ENCODE data around the gene ASAP2.

ASAP2 gene

DNA sequence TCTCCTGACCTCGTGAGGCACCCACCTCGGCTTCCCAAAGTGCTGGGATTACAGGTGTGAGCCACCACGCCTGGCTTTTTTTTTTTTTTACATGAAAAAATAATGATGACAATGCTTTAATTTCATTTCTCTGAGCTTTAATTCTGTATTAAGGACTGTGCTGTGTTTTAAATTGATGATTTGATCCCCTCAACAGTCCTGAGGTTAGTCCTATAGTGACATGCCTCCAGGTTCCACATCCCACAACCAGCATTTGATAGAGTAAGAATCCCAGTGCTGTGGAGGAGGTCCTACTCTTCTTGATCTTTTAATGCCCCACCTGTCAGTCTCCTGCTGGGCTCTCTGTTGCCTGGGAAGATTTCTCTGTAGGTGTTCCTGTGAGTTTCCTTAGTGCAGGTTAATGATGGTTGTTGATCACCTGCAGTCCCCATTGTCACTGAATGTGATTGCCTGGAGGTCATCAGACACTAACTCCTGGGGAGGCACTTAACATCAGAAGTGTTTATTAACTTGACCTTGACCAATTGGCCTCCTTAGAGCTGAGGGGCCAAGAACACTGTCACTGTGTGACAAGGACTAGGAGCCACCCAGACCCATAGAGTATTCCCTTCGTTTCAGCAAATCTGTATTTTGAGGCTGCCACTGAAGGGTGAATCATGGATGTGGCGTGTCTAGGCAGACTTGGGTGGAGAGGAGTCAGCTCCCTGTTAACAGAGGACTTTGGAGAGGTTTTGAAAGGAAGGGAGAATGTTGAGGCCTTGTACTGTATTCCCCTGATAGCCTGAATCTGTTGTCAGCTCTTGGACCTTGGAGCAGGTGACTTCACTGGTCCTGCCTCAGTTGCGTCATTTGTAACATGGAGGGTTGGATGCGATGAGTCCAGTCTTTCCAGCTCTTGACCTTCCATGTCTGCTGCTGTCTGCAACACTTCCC is 11.5 kb downstream of the ASAP2 start:
- FAIRE-seq (no peak), DNase-seq (ENCODE audit: insufficient read length) (no peak)
- TF ChIP-seq POLR2AphosphoS5 (IDR thresholded peaks at IDR 0.05; ENCODE audit: low read depth, low read length) (no peak), TAF1 (IDR thresholded peaks at IDR 0.05; ENCODE audit: borderline replicate concordance, low read depth, low read length) (no peak), POLR2A (IDR thresholded peaks at IDR 0.05; ENCODE audit: low read depth, low read length) (no peak)

DNA sequence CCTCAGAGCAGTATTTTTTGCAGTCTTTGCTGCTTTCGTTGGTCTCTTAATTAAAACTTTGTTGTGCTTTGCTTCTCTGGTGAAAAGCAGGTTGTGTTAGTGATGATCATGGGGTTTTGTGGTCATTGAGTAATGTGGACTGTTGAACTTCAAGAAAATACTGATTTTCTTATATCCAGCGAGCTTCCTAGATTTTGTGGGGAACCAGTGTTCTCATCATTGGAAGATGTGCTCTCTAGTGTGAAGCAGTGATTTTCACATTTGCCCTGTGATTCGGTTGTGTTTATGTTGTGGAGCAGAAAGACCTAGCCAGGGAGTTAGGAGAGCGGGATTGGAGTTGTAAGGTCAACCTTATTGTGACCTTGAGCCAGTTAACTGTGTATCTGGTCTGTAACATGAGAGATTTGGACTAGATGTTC is 12.4 kb downstream of the ASAP2 start:
- FAIRE-seq = no peak
- DNase-seq (ENCODE audit: insufficient read length) = no peak
- no peak for TF ChIP-seq POLR2AphosphoS5 (IDR thresholded peaks at IDR 0.05; ENCODE audit: low read depth, low read length)
- TF ChIP-seq POLR2A (IDR thresholded peaks at IDR 0.05; ENCODE audit: low read depth, low read length) = no peak
- TF ChIP-seq TAF1 (IDR thresholded peaks at IDR 0.05; ENCODE audit: borderline replicate concordance, low read depth, low read length) = no peak

DNA sequence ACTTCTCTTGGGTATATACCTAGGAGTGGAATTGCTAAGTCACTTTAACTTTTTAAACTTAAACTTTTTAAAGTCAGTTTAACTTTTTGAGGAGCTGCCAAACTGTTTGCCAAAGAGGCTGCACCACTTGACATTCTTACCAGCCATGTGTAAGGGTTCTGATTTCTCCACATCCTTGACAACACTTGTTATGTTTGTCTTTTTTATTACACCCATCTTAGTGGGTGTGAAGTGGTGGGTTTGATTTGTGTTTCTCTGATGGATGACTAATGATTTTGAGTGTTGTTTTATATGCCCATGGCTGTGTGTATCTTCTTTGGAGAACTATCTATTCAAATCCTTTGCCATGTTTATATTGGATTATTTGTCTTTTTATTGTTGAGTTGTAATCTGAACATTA is 13.6 kb downstream of the ASAP2 start:
- TF ChIP-seq POLR2A (IDR thresholded peaks at IDR 0.05; ENCODE audit: low read depth, low read length) = no peak
- TF ChIP-seq POLR2AphosphoS5 (IDR thresholded peaks at IDR 0.05; ENCODE audit: low read depth, low read length) = no peak
- TF ChIP-seq TAF1 (IDR thresholded peaks at IDR 0.05; ENCODE audit: borderline replicate concordance, low read depth, low read length) = no peak
- FAIRE-seq (no peak), DNase-seq (ENCODE audit: insufficient read length) (no peak)

DNA sequence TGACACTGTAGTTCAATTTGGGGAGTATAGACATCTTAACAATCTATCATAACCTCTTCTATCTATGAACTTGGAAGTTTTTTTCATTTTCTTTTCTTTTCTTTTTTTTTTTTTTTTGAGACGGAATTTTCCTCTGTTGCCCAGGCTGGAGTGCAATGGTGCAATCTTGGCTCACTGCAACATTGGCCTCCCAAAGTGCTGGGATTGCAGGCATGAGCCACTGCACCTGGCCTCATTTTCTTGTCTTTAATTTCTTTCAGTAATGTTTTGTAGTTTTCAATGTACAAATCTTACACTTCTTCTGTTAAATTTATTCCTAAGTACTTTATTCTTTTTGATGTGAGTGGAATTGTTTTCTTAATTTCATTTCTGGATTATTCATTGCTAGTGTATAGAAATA is 14.6 kb downstream of the ASAP2 start:
- FAIRE-seq (no peak), DNase-seq (ENCODE audit: insufficient read length) (no peak)

DNA sequence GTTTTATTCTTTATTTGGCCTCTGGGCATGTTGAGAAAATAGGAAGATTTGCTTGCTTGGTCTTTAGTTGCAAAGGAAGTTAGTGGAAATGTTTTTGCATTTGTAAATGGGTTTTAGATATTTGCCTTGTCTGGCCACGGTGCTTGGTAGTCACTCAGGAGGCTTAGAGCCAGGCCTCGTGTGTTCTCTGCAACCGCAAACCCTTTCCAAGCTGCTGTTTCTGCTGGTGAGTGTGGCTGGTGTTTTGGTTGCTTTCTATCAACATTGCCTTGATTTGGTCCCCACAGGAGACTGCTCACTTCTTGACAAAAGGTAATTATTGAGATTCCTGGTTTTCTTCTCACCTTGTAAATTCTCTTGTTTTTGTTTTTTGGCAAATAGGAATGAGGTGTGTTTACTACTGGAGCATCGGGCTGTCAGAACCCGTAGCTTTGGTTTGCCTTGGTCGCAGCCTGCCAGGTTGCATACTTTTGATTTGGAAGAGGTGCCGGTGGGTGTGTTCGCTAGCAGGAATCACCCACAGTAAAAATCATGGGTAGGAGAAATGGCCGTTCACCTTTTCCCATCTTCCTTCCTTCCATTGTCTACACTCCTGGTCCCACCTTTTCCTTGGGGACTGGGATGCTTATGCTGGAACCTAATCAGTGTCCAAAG is 15.8 kb downstream of the ASAP2 start:
- TF ChIP-seq POLR2A (IDR thresholded peaks at IDR 0.05; ENCODE audit: low read depth, low read length) (no peak), TAF1 (IDR thresholded peaks at IDR 0.05; ENCODE audit: borderline replicate concordance, low read depth, low read length) (no peak), POLR2AphosphoS5 (IDR thresholded peaks at IDR 0.05; ENCODE audit: low read depth, low read length) (no peak)
- DNase-seq (ENCODE audit: insufficient read length) (no peak), FAIRE-seq (no peak)

More for the DNA sequence above, 14.6 kb downstream of the ASAP2 start:
- TF ChIP-seq TAF1 (IDR thresholded peaks at IDR 0.05; ENCODE audit: borderline replicate concordance, low read depth, low read length) (no peak), POLR2A (IDR thresholded peaks at IDR 0.05; ENCODE audit: low read depth, low read length) (no peak)

DNA sequence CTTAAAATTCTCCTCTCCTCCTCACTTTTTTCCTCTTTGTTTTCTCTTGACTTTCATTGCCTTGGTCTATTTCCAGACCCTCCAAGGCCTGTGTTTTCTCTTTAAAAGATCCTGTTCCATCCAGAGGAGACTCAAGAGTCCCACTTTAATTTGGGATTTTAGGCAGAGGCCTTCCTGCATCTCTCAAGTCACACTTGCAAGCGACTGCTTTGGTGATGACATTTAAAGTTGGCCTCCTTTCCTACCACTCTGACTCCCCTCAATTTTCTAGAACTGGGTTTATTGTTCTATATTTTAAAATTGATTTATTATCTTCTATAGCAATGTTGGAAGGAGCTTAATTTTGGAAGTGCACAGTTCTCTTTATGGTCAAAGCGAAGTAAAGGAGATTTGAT is 16.3 kb downstream of the ASAP2 start:
- no peak for FAIRE-seq
- no peak for DNase-seq (ENCODE audit: insufficient read length)
- TF ChIP-seq POLR2A (IDR thresholded peaks at IDR 0.05; ENCODE audit: low read depth, low read length) (no peak), TAF1 (IDR thresholded peaks at IDR 0.05; ENCODE audit: borderline replicate concordance, low read depth, low read length) (no peak), POLR2AphosphoS5 (IDR thresholded peaks at IDR 0.05; ENCODE audit: low read depth, low read length) (no peak)

DNA sequence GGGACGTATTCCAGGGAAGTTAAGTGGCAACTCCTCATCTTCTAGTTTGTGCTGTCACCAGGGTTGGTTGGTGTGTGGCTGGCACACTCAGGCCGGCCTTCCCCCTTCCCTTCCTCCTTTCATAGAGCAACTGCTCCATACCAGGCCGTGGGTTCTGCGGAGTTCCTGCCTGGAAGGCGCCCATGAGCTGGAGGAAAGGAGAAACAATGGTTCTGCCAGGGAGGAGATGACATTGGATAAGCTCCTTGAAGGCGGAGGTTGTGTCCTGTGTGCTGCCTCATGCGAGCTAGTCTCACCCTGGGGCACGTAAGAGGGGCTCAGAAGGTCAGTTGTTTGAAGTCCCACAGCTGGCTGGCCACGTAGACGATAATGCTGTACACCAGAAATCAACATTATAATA is 19.2 kb downstream of the ASAP2 start:
- TF ChIP-seq POLR2AphosphoS5 (IDR thresholded peaks at IDR 0.05; ENCODE audit: low read depth, low read length) (no peak), POLR2A (IDR thresholded peaks at IDR 0.05; ENCODE audit: low read depth, low read length) (no peak), TAF1 (IDR thresholded peaks at IDR 0.05; ENCODE audit: borderline replicate concordance, low read depth, low read length) (no peak)
- FAIRE-seq (no peak), DNase-seq (ENCODE audit: insufficient read length) (no peak)

DNA sequence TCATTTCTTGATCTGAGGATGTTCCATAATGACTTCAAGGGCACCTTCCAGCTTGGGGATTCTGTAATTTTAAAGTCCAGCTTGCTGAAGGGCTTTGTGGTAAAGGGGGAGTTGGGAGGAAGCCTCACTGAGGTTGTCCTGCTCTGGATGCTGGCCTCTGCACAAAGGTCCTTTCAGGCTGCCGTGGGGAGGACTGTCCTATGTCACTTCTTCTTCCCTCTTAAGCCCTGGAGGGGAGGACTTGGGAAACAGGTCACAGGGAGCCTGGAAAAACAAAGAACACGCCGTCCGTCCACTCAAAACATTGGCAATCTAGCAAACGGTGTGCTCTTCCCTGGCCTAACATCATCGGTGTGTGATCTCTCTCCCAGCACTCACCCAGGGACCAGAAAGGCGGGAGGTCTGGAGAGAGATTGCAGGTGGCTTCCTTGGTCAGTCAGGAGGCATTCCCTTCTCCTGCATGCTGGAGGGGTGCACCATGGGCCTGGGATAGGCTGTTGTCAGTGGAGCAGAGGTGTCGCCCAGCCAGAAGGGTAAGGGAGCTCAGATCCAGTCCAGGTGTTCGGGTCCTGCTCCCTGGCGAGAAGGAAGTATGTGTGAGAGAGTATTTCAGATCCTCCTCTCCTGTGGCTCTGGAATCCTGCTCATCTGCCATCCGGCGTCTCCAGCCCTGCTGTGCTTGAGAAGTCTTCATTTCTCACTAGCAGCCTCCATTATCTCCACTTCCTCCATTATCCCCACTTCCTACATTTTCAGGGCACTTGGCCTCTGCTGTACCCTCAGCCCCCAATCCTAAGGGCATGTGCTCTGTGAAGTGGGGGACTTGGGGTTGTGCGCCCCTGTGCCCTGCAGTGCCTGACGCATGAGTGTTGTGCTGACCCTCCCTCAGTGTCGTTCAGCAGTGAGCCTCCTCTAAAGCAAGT is 20.1 kb downstream of the ASAP2 start:
- no peak for DNase-seq (ENCODE audit: insufficient read length)
- no peak for FAIRE-seq

DNA sequence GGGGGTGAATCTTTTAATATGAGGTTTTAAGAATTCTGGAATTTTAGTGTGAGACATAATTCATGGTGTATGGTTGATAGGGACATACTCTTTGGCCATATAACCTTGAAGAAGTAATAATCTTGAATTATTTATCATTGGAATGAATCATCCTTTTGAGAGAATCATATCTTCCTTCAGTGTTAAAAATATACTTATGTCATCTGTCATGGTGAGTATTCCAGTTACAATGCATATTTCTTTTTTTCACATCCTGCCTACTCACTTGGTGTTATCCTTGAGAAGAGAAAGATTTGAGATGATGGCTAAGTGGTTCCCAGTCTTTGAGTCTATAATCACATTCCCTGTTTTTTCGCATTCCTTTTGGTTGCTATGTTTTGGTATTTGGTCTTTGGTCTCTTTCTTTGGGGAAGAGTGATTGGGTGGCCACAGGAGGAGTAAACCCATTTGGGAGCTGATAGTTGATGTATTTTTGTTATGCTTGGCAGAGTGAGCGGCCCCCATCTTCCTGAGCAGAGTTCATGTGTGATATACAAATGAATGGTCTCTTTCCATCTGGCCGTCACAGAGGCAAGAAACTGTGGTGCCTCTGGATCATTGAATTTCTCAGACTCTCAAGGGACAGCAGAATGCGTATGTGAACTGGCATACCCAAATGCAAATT is 21.6 kb downstream of the ASAP2 start:
- FAIRE-seq = no peak
- TF ChIP-seq POLR2AphosphoS5 (IDR thresholded peaks at IDR 0.05; ENCODE audit: low read depth, low read length) (no peak), POLR2A (IDR thresholded peaks at IDR 0.05; ENCODE audit: low read depth, low read length) (no peak)
- no peak for DNase-seq (ENCODE audit: insufficient read length)

More for the DNA sequence above, 20.1 kb downstream of the ASAP2 start:
- TF ChIP-seq POLR2A (IDR thresholded peaks at IDR 0.05; ENCODE audit: low read depth, low read length) (no peak), TAF1 (IDR thresholded peaks at IDR 0.05; ENCODE audit: borderline replicate concordance, low read depth, low read length) (no peak), POLR2AphosphoS5 (IDR thresholded peaks at IDR 0.05; ENCODE audit: low read depth, low read length) (no peak)

DNA sequence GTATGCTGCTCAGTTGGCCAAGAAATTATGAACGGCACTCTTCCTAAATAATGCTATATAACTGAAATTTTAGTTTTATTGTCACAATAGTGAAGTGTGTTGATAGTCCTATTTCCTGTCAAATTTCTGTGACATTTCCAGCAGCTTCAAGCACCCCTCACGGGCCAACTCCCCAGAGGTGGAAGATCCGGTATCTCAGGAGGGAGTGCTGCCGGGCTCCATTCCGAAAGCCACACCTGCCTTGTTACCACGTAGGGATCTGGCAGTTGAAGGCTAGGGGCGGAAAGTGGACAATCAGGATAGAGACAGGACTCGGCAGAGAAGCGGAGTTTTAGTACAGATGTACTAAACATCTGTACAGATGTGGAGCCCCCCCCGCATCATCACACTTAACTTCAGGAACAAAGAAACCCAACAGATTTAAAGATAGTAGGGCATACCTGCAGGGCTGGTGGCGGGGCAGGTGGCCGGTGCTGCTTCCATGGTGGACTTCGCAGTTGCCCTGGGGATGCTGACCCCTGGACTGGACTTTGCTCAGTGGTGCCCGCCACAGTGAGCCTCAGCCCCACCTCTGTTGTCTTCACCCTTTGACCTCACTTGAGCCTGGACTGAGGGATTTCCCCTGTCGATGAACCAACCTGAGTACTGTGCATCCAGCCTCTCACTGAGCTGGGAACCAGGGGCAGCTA is 22.3 kb downstream of the ASAP2 start:
- DNase-seq (ENCODE audit: insufficient read length) (no peak), FAIRE-seq (no peak)
- TF ChIP-seq POLR2A (IDR thresholded peaks at IDR 0.05; ENCODE audit: low read depth, low read length) (no peak), TAF1 (IDR thresholded peaks at IDR 0.05; ENCODE audit: borderline replicate concordance, low read depth, low read length) (no peak), POLR2AphosphoS5 (IDR thresholded peaks at IDR 0.05; ENCODE audit: low read depth, low read length) (no peak)
